Tibial artery (tissue), 4 donors: ENCODE measurements around the gene SUPT6H.
"Not testable (repeated sequence)": the region's sequence is repeated elsewhere in the genome, so short reads cannot be mapped to it uniquely, and the experiment has no call there.

Experiments used
- DNase-seq, 2 donors: peaks; one replicate each; pipeline ENCODE4 v3.0.0-alpha.2; 2019
- H3K27ac ChIP-seq, 2 donors: fragments of 200-600 bp; sonication (generic) in 1 of 2; 1 replicate in 1 of 2; 2 replicates in 1 of 2; pipeline ENCODE4 v1.5.1; 2018 to 2019; ENCODE audit warnings: mild to moderate bottlenecking in 1 of 2
- H3K27me3 ChIP-seq, 2 donors: fragments of 200-600 bp; sonication (generic) in 1 of 2; one replicate each; pipeline versions ENCODE4 v1.5.1 to v1.6.0; 2016 to 2019
- H3K36me3 ChIP-seq, 3 donors: fragments of 200-600 bp; sonication (generic) in 2 of 3; one replicate each; pipeline ENCODE4 v1.5.1; 2016 to 2019; ENCODE audit warnings: mild to moderate bottlenecking in 2 of 3
- H3K4me1 ChIP-seq, 4 donors: fragments of 200-600 bp; sonication (generic) in 2 of 4; 1 replicate in 3 of 4; 2 replicates in 1 of 4; pipeline ENCODE4 v1.5.1; 2016 to 2019
- H3K4me3 ChIP-seq, 2 donors: fragments of 200-600 bp; sonication (generic) in 1 of 2; 1 replicate in 1 of 2; 2 replicates in 1 of 2; pipeline ENCODE4 v1.5.1; 2018 to 2019; ENCODE audit warnings: mild to moderate bottlenecking in 2 of 2
- H3K9me3 ChIP-seq, 3 donors: fragments of 200-600 bp; sonication (generic) in 1 of 3; one replicate each; pipeline ENCODE4 v1.5.1; 2016 to 2019
- CTCF ChIP-seq, 2 experiments: fragments of 200-600 bp in 1 of 2; fragments of 450-650 bp in 1 of 2; IDR thresholded peaks; one replicate each; pipeline ENCODE4 v1.5.1; 2017 to 2019; ENCODE audit warnings: antibody characterized with exemption in 2 of 2, mild to moderate bottlenecking in 1 of 2, moderate library complexity in 1 of 2
- intact Hi-C: fragments of 100-400 bp; cut with DNase I; formaldehyde crosslinking; loops from one replicate; pipeline ENCODE4 v1.15.0; 2023; ENCODE audit warnings: low total_unique reads

Gene SUPT6H

GRCh38 chr17:28734712-28735241 lies 72.8 kb downstream of the SUPT6H start:
- intact Hi-C loops, result no loop called here
- Histone ChIP-seq H3K36me3 (no peaks in the 10 kb centered on the region), H3K4me3 (no peak overlapping the region), H3K4me1 (no peaks in the 10 kb centered on the region), H3K9me3 (no peaks in the 10 kb centered on the region), H3K27me3 (no peaks in the 10 kb centered on the region), H3K27ac (no peak overlapping the region)
- DNase-seq, result no peak
- no peak for TF ChIP-seq CTCF (IDR thresholded peaks at IDR 0.05)

- H3K9me3 ChIP-seq, result no peaks in the 10 kb centered on the region
- H3K27me3 ChIP-seq, result no peaks in the 10 kb centered on the region
- DNase-seq, result no peak
- H3K4me3 ChIP-seq, result no peak overlapping the region
- TF ChIP-seq CTCF (IDR thresholded peaks at IDR 0.05), result no peak
- H3K4me1 ChIP-seq, result no peaks in the 10 kb centered on the region
- no peaks in the 10 kb centered on the region for H3K36me3 ChIP-seq
- intact Hi-C loops, result no loop called here
- no peak overlapping the region for H3K27ac ChIP-seq
Observed at GRCh38 chr17:28735242-28735722, 73.3 kb downstream of the SUPT6H start.

GRCh38 chr17:28735913-28736769 lies 74.1 kb downstream of the SUPT6H start:
- H3K27me3 ChIP-seq, H3K9me3 ChIP-seq, H3K36me3 ChIP-seq, H3K4me3 ChIP-seq, DNase-seq, intact Hi-C loops, H3K27ac ChIP-seq, H3K4me1 ChIP-seq: not testable (repeated sequence)

- Histone ChIP-seq H3K4me1 (peaks cover 0 to 8% (median under 1%) of the 10 kb centered on the region in 4 donors), H3K36me3 (no peaks in the 10 kb centered on the region), H3K27me3 (no peaks in the 10 kb centered on the region), H3K27ac (no peak overlapping the region), H3K9me3 (no peaks in the 10 kb centered on the region), H3K4me3 (no peak overlapping the region)
- intact Hi-C loops, result no loop called here
- TF ChIP-seq CTCF (IDR thresholded peaks at IDR 0.05), result no peak
- DNase-seq, result no peak
Observed at GRCh38 chr17:28737316-28737715, 75.3 kb downstream of the SUPT6H start.

- Histone ChIP-seq H3K4me3 (no peak overlapping the region), H3K9me3 (no peaks in the 10 kb centered on the region)
- intact Hi-C loops, result no loop called here
Observed at GRCh38 chr17:28737770-28738679, 76.0 kb downstream of the SUPT6H start.

More at GRCh38 chr17:28737770-28738679, 76.0 kb downstream of the SUPT6H start:
- no peaks in the 10 kb centered on the region for H3K36me3 ChIP-seq
- no peak for DNase-seq
- no peaks in the 10 kb centered on the region for H3K27me3 ChIP-seq
- no peak for TF ChIP-seq CTCF (IDR thresholded peaks at IDR 0.05)
- peaks cover 0 to 15% (median 5%) of the 10 kb centered on the region in 4 donors for H3K4me1 ChIP-seq
- H3K27ac ChIP-seq, result no peak overlapping the region
